Measurements from ENCODE around the gene CFAP410.
"Not testable (repeated sequence)": the region's sequence is repeated elsewhere in the genome, so short reads cannot be mapped to it uniquely, and the experiment has no call there.

Gene CFAP410

DNA sequence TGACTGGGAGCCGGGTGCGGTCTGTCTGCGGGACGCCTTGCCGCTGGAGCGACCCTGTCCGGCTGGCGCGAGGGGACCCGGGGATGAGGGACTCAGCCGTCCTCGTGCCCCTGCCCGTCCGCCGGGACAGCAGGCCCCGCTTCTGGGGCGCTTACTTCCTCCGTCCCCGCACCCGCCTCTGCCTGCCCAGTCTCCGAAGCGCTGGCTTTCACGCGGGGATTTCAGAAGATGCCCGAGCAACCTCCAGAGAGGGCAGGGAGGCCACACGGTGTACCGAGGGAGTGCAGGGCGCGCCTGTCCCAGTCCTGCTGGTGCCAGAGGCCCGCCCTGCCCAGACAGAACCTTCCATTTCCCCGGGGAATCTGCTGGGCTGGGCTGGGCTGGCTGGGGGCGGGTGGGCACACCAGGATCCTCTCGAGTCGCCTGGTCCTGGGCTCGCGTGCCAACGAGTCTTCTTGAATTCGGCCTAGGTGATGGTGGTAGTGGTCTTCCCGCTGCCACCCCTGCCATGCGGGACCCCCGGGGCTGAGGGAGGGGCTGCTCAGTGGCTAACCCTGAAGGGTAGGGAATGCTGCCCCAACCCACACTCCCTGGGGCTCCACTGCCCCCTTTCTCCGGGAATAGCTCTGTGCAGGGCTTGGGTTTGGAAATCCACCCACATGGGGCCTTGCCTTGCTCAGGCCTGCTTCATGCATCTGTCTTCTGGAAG, 11.7 kb upstream of the CFAP410 start:
- no peak for DNase-seq (ENCODE audit: low read depth in 2 of 2)

DNA sequence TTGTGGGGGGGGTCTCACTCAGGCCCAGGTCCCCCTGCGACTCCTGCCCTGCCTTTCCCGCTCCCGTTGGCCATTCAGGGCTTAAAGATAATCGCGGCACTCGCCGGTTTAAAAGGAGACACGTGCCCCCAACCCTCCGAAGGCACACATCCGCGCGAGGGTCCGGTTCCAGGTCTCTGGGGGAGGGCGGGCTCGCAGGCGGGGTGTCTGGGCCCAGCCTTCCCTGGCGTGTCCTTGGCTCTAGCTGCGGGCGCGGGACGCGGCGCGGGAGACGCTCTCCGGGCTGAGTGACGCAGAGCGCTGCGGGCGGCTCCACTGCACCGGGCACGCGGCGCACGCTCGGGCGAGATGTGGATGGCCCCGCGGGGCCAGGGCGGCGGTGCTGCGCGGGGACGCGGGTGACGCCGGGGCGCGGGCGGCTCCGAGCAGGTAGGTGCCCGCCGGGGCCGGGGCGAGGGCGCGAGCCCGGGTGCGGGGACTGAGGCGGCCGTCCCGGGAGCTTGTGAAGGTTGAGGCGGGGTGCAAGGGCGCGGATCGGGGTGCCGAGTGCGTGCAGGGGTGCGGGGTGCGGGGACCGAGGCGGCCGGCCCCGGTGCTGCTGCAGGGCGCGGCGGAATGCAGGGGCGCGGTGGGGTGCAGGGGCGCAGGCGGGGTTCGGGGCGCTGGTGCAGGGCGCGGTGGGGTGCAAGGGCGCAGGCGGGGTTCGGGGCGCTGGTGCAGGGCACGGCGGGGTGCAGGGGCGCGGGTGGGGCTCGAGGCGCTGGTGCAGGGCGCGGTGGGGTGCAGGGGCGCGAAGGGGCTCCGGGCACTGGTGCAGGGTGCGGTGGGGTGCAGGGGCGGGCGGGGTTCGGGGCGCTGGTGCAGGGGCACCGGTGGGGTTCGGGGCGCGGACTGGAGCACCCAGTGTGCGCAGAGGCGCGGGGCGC, 10.9 kb upstream of the CFAP410 start:
- no peak for DNase-seq (ENCODE audit: low read depth in 2 of 2)

DNA sequence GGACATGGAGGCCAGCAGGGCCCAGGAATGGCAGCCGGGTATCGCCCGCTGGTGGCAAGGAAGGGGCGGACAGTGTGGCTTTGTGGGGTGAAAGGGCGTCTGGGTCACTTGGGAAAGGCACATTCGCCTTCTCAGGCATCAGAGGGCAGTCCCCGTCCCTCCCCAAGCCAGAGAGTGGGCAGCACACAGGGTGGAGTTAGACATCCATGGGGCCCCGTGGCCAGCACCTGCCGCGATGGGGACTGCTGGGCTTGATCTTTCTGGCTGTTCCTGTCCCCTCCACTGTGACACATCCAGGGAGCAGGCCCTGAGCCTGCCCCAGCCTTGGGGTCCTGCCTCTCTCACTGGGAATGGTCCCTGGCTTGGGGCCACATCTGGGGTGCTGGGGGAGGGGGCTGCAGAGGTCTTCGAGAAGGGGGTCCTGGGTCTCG, 10.2 kb upstream of the CFAP410 start:
- no peak for DNase-seq (ENCODE audit: low read depth in 2 of 2)

DNA sequence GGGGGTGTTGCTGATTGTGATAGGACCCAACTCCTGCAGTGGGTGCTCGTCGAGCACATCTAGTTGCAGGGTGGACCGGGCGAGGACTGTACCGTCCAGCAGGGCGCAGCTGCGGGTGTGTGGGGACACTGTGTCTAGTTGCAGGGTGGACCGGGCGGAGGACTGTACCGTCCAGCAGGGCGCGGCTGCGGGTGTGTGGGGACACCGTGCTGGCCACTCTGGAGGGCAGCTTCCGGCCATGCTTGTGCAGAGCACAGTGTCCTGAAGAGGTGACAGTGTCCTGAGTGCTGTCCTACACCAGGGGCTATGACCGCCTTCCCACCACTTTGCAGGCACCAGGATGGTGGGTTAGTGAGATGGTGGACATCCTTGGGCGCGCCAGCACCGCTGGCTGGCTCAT, 9.7 kb upstream of the CFAP410 start:
- no peak for DNase-seq (ENCODE audit: low read depth in 2 of 2)

DNA sequence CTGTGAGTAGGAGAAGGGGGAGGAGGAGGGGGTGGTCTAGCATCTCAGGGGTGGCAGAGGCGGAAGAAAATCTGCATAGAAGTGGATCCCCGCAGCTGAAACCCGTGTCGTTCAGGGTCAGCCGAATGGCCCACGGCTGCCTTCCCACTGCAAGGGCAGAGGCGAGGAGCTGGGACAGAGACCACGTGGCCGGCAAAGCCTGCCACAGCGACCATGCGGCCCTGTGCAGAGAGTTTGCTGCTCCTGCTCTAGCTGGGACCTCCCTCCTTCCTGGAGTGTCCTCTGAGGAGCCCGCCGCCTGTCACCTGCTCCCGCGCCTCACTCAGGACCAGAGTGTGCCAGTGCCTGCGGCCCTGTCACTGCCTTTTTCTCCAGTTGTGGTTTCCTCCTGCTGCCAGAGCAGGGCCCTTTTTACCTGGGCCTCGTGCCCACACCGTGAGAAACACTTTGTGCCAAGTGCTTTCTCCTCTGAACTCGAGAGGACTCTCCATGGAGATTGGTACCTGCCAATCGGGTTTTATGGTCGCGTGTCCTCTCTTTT, 8.8 kb upstream of the CFAP410 start:
- no peak for DNase-seq (ENCODE audit: low read depth in 2 of 2)

DNA sequence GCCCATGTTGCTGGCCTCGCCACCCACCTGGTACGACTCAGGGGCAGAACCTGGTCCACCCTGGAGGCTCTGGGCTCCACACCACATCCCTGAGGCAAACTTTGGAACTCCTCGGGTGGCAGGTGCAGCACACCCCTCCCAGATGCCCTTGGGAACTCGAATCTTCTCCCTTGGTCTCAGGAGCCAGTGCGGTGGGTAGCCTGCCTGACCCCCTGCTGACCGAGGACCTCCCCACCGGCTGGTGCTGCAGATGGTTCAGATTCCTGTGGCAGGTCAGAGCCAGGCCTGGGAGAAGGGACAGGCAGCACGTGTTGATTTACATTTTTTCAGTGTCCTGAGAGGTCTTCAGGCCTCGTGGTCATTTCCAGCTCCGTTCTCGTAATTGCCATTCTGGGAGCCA, 6.3 kb upstream of the CFAP410 start:
- DNase-seq (ENCODE audit: low read depth in 2 of 2): no peak

DNA sequence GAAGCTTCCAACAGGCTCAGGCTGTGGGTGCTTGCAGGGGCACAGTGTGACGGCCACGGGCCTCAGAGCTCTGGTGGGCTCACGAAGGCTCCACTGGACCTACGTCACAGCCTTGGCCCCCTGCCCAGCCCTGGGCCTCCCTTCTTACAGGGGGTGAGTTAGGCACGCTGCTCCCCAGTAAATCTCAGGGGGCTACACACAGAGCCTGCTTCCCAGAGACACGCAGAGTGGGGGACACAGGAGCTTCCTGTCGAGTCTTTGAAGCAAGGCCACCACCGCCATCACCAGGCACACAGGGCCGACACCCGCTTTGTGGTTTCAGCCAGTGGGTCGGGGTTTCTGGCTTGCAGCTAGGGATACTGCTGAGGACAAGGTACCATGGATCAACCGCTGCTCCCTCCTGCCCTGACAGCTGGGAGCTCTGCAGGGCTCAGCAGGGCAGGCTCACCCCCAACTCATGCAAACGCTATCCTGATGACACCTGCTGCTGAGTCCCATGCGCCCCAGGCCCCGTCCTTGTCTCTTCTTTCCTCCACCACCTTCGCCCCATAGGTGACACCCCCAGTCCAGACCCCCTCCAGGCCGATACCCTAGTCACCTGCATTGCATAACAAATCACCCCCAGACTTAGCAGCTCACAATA, 5.5 kb upstream of the CFAP410 start:
- no peak for DNase-seq (ENCODE audit: low read depth in 2 of 2)

DNA sequence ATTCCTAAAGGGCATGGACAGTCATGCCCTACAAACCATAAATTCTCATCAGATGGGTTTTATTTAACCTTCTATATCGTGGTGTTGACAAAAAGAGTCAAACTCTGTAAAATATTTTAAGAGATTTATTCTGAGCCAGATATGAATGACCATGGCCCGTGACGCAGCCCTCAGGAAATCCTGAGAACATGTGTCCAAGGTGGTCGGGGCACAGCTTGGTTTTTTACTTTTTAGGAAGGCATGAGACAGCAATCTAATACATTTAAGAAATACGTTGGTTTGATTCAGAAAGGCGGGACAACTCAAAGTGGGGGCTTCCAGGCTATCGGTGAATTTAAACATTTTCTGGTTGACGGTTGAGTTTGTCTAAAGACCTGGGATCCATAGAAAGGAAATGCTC, 3.8 kb upstream of the CFAP410 start:
- not testable (repeated sequence) for DNase-seq (ENCODE audit: low read depth in 2 of 2)

DNA sequence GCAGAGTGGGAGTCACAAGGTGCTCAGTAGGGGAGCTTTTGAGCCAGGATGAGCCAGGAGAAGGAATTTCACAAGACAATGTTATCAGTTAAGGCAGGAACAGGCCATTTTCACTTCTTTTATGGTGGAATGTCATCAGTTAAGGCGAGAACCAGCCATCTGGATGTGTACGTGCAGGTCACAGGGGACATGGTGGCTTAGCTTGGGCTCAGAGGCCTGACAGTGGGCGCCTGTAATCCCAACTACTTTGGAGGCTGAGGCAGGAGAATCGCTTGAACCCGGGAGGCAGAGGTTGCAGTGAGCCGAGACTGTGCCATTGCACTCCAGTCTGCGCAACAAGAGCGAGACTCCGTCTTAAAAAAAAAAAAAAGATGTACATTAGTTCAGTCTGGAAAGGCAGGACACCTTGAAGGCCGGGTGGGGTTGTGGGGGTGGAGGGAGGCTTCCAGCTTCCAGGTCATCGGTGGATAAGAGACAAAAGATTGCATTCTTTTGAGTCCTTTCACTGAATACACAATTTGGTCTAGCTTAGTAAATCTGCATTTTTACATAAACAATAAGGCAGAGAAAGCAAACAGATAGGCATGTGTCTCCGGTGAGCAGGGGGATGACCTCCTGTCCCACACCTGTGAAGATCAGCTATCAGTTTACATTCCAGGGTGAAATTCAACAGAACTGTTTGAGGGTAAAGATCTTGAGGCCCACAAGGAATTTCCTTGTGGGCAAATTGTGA, 2.7 kb upstream of the CFAP410 start:
- DNase-seq (ENCODE audit: low read depth in 2 of 2): not testable (repeated sequence)

DNA sequence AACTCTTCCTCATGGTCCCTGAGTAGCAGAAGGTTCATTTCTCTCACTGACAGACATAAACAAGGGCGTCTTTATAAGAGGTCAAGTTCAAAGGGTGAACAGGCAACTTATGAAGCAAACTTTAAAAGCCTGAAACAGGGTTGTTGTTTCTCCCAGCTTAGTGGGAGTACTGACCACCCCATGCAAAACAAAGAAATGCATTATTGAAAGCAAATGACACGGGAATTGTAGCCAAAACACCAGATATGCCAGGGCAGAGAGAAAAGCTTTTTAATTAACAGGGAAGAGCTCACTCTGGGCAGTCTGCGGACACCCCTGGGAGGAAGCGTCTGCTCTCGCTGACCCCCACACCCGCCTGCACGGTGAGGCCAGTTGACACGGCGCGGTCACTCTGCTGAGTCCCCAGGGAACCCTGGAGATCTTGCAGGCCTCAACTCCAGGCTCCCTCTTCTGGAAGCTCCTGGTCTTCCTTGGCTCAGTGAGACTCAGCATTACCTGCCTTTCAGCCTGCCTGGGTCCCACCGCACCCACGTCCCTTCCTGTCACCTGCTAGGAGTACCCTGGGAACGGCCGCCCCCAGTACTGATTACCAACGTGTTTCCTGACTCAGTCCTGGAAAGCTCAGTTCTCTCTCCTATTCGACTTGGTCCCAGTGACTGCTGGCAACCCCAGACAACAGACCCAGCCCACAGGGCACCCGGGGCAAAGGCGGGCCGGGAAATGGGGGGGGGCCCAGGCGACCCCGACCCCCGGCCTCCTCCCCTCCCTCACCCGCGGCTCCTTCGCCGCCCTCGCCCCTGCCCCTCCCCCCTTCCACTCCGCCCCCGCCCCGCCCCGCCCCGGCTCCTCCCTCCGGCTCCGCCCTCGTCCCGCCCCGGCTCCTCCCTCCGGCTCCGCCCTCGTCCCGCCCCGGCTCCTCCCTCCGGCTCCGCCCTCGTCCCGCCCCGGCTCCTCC, 972 bp downstream of the CFAP410 start:
- no peak for DNase-seq (ENCODE audit: low read depth in 2 of 2)

DNA sequence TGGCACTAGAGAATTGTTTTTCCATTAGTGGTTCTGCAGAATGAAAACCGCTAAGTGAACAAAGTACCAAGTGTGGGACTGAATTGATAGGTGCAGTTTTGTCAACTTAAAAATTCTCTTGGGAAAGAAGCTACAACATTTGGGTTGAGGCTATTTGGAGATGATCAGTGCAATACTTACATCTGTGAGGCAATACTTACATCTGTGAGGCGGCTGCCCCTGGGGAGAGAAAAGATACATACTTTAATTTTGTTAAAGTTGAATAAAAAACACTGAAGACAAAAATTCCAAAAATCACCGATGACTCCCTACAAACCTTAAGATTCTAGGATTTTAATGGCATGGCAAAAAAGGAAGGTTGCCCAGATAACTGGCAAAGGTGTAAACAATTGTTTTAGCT, 1.7 kb downstream of the CFAP410 start:
- no peak for DNase-seq (ENCODE audit: low read depth in 2 of 2)

DNA sequence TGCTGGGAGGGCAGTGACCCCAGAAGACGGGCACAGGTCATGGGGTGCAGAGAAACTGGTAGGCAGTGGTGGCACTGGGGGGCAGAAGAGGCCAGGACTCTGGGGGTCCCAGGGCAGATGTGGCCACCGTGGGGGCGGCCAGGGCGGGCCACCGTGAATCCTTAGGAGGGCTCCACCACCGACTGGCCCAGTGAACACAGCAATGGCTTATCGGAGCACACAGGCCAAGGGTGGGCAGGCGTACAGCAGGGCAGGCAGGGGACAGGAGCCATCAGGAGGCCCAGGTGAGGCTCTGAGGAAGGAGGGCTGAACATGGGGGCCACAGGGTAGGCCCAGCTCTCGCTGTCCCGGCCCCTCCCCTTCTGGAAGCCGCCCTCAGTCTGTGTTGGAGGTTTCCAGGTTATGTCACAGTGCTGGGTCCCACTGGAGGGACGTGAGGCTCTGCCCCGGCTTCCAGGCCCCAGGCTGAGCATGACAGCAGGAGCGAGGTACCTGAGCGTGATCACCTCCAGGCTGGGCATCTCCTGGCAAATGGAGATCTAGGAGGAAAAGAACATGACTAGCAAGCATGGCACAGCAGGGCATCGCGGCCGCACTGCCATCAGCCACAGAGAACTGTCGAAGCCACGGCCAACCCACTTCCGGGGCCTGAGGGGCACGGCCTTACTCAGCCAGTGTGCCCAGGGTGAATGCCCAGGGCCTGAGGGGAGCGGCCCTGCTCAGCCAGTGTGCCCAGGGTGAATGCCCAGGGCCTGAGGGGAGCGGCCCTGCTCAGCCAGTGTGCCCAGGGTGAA, 3.7 kb downstream of the CFAP410 start:
- DNase-seq (ENCODE audit: low read depth in 2 of 2): no peak

DNA sequence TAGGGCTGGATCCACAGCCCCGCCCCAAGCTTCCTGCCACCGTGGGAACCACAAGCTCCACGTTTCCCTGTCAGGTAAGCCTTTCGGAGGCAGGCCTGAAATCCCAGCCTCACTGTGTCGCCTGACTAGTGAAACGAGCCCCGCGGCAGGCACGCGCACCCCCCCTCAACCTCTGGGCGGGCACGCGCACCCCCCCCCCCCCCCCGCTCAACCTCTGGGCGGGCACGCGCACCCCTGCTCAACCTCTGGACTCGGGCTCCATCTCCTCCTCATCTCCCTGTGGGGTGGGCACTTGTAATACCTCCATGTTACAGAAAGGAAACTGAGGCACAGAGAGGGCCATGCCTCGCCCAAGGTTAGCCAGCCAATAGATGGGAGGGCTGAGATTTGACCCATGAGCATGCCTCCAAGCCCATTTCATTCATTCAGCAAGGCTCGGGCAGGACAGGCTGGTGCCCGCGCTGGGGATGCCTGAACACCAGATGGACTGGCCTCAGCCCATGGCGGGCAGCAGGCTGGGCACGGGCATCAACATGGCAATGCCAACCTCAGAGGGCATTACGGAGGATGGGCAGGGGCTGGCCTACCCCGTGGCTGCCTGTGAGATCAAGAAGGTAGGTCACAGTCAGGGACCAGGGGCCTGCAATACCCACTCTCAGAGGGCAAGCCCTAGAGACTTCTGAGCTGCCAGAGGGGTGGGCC, 4.7 kb downstream of the CFAP410 start:
- DNase-seq (ENCODE audit: low read depth in 2 of 2): no peak

DNA sequence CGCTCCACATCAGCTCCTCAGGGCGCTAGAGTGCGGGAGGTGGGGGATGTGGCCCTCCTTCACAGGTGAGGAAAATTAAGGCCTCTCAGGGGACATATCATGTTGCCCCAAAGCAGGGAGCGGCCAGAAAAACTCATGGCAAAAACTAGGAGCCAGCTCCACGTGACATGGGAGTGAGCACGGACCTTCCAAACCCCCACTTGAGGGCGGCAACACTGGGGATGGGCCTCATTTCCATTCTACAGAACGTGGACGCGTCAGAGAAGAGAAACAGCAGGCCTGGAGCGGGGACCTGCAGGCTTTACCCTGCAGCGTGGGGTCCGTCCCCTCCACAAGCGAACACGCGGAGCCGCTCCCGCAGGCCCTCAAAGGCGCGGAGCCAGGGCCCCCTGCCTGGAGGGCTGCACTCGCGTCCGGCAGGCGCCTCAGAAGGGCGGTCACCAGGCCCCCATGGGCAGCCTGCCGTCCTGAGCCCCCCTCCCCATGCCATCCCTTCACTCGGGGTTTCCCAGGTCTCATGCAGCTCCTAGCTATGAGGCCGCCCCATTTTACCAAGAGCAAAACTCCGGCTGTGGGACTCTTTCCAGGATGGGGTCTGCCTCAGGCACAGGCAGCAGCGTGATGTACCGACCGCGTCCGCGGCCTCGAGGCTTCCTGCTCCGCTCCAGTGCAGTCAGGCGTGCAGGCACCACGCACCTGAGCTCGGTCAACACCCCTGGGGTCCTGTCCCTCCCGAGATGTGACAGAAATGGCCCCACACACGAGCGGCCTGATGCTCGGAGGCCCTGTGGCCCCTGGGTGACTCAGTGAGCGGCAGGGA, 5.5 kb downstream of the CFAP410 start:
- DNase-seq (ENCODE audit: low read depth in 2 of 2): no peak

DNA sequence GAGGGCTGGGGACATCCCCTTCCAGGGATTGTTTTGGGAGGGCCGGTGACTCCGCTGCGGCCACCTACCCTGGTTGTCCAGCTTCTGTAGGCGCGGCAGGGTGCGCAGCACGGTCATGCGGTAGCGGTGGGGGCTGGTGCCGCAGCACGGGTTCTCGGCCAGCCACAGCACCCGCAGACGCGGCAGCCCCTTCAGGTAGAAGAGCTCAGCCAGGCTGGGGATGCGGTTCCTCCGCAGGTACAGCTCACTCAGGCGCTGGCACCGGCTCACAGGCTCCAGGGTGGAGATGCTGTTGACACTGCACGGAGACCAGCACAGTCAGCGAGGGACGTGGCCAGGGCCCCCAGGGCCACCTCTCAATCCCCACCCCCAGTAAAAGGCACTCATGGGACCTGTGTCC, 6.2 kb downstream of the CFAP410 start:
- no peak for DNase-seq (ENCODE audit: low read depth in 2 of 2)

DNA sequence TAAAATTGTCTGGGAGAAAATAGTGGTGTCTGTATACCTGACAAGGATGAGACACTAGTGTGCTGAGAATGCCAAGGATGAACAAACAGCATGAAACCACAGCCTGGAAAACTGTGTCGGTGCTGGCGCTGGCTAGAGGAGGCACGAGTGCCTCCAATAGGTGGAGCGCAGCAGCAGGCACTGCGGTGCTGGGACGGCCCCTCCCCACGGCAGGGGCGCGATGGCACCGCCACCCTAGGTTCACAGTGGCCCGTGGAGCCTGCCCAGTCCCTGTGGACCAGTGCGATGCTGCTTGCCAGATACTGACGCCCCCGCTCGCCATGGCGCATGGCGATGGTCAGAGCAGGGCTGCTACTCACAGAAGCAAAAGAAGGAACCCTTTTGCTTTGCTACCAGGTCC, 6.8 kb downstream of the CFAP410 start:
- no peak for DNase-seq (ENCODE audit: low read depth in 2 of 2)

DNA sequence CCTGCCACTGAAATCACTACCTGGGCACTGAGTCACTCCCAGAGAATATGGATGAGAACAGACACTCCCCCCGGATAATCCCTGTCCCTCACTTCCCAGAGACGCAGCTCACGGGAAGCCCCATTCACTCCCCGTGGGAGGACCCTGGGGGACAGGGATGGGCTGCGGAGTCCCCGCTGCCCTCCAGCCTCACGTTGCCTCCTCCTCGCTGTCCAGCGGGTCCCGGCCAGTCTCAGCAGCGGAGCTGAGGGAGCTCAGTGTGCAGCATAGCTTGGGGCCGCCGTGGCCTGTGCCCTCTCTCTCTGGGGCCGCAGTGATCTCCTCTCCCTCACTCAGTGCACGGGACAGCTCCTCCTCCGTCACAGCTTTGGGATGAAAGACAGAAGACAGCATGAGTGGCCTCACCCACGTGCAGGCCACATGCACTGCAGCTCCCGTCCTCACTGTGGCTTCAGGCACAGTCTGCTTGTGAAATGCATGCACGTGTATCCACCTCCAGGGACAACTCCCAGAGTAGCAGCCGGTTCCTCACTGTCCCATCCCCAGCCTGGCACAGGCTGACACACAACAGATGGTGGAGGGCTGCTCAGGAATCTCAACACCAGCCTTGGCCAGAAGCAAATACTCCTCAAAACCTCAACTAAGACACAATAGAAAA, 7.4 kb downstream of the CFAP410 start:
- DNase-seq (ENCODE audit: low read depth in 2 of 2): no peak

DNA sequence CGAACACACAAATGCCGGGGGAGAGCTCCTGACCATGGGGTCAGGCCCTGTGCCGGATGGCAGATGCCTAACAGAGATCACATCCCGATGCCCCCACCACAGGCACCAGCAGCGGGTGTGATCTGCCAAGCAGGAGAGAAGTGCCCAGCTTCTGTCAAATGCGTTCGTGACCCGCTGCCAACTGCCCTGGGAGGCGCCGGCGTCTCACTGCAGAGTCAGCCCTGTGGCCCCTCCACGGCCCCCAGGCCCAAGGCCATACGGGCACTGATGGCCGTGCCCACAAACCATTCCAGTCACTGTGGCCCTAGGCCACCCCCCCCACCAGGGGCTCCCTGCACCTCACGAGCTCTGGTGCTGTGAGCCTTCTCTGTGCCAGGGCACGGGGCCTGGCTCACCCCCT, 8.0 kb downstream of the CFAP410 start:
- no peak for DNase-seq (ENCODE audit: low read depth in 2 of 2)

Data from stimulated activated CD4-positive, alpha-beta T cell treated with anti-CD3 and anti-CD28 coated beads, Interleukin-15, amount 100 ng/mL, for 48 hours (primary cell).